Spinal cord (tissue), 10 donors: ENCODE measurements around the gene ISOC2. TPM values are rescaled to one million over a fixed set of nuclear protein-coding genes. Genes with fewer than 3 reads are reported as not detected.

Source experiments
- DNase-seq, 6 donors: peaks; one replicate each; pipeline versions ENCODE4 v3.0.0 to v3.0.0-alpha.2; 2013 to 2015; ENCODE audit warnings: low spot score in 6 of 6, low read depth in 4 of 6
- H3K27ac ChIP-seq: one replicate; pipeline ENCODE4 v1.5.1; 2013; ENCODE audit warnings: low read depth, low read length, control low read depth
- H3K27me3 ChIP-seq: one replicate; pipeline ENCODE4 v1.6.1; 2013; ENCODE audit warnings: low read length; ENCODE audit not compliant: control insufficient read depth, insufficient read depth
- H3K36me3 ChIP-seq: one replicate; pipeline ENCODE4 v1.6.1; 2013; ENCODE audit warnings: low read length; ENCODE audit not compliant: control insufficient read depth, insufficient read depth
- H3K4me1 ChIP-seq: one replicate; pipeline ENCODE4 v1.6.1; 2013; ENCODE audit warnings: low read length; ENCODE audit not compliant: control insufficient read depth, insufficient read depth
- H3K4me3 ChIP-seq: one replicate; pipeline ENCODE4 v1.5.1; 2013; ENCODE audit warnings: low read depth, low read length, control low read depth
- H3K9me3 ChIP-seq: one replicate; pipeline ENCODE4 v1.6.1; 2013; ENCODE audit warnings: low read length; ENCODE audit not compliant: control insufficient read depth, insufficient read depth
- WGBS: methylation state at CpG from one replicate; pipeline ENCODE4 v1.1.5; 2013; ENCODE audit warnings: missing lambda C conversion rate; ENCODE audit not compliant: insufficient coverage; 5-methylcytosine and 5-hydroxymethylcytosine counted together
- polyA plus RNA-seq, 2 donors: library from polyadenylated mRNA; unstranded; fragments of 120-200 nt; gene quantifications; one replicate each; pipeline ENCODE4 v1.2.1, GENCODE V29; 2013; ENCODE audit not compliant: insufficient read length in 2 of 2
- total RNA-seq, 2 donors: library from RNA; depleted of rRNA in 1 of 2; stranded (reverse); fragments of 120-200 nt in 1 of 2; fragments of >200 nt in 1 of 2; gene quantifications; one replicate each; pipeline versions ENCODE4 v1.2.3 to v1.2.4, GENCODE V29; 2013 to 2014
- donor health status: healthy.

ISOC2 gene
- total and polyA plus RNA-seq, 4 donors = 30.3 to 65.1 (median 59.8) TPM

DNA sequence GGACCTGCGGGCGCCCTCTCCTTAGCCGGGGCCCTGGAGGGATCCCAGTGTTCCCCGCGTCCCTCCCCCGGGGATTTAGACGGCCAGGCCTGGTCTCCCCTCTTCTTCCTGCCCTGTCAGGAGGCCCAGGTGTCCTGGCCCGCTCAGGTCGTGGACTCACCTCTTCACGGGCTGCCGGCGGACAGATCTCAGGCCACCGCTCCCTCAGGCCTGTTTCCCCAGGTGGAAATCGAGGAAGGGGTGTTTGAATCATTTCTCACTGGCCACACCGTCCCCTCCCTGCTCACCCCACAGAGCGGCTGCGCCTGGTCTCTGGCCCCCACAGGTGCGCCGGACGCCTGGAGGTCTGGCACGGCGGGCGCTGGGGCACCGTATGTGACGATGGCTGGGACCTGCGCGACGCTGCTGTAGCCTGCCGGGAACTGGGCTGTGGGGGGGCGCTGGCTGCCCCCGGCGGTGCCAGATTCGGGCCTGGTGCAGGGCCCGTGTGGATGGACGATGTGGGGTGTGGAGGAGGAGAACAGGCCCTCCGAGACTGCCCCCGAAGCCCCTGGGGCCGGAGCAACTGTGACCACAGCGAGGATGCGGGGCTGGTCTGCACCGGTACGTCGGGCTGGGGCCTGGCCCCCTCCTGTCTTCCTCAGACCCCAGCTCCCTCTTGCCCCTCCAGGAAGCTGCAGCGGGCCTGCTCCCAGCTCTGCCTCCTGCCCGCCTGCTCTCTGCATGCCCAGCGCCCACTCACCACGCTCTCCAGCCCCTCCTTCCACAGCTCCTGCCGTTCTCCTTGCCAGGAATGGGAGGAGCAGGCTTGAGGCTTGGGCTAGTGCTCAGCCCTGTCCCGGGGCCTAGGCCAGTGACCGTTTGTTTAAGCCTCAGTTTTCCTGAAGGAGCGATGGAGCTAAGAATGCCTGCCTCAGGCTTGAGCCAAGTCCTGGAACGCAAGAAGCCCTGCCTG is 29.3 kb upstream of the ISOC2 start:
- peaks cover 48% of the 10 kb centered on the region for H3K4me1 ChIP-seq
- no peak overlapping the region for H3K27ac ChIP-seq
- H3K36me3 ChIP-seq = peaks cover 28% of the 10 kb centered on the region
- DNase-seq = no peak
- H3K27me3 ChIP-seq = peaks cover 6% of the 10 kb centered on the region
- 67% methylated on average over 45 of the region's 52 CpGs for WGBS
- H3K9me3 ChIP-seq = no peaks in the 10 kb centered on the region
- no peak overlapping the region for H3K4me3 ChIP-seq

DNA sequence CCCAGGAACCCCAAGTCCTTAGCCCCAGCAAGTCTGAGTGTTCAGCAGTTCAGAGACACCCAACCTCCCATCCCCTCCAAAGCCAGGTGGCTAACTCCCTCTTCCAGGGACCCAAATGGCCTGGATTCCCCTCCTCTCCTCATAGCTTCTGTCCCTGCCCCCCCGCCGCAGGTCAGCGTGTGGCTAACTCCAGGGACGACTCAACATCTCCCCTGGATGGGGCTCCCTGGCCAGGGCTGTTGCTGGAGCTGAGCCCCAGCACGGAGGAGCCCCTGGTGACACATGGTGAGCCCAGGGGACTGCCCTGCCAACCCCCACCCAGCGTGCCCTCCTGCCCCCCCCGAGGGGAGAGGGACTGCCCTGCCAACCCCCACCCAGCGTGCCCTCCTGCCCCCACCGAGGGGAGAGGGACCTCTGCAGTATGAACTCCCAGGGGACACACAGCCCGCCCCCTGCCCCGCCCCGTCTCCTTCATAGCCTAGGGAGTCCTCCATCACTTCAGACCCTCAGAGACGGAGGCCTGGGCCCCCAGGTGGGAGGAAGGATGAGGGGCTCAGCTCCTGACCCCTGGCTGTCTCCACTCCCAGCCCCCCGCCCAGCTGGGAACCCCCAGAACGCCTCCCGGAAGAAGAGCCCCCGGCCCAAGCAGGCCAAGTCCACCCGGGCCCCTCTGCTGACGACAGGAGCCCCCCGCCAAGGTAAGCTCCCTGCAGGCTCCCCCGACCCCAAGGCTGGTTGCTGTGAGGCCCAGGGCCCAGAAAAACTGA is 28.5 kb upstream of the ISOC2 start:
- Histone ChIP-seq H3K27ac (no peak overlapping the region), H3K4me1 (peaks cover 54% of the 10 kb centered on the region)

DNA sequence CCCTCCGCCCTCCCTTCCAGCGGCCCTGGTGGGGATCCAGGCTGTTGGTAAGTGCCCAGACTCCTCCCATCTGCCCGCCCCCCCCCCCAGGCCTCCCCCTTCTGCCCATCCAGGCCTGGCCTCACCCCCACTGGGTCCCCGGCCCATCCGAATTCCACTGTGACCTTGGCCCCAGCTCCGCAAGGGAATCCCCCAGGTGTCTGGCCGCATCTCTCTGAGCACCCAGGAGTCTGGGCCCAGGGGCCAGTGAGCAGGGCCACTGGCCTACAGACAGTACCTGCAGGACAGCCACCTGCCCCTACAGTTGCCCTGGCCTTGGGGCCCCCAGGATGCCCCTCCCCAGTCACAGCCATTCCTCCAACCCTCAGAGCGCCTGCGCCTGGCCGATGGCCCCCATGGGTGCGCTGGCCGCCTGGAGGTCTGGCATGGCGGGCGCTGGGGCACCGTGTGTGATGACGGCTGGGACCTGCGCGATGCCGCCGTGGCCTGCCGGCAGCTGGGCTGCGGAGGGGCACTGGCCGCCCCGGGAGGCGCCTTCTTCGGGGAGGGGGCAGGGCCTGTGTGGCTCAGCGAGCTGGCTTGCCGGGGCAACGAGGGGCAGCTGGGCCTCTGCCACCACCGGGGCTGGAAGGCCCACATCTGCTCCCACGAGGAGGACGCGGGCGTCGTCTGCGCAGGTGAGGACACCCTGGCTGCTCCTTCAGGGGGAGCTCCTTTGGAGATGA is 27.7 kb upstream of the ISOC2 start:
- DNase-seq = no peak
- Histone ChIP-seq H3K9me3 (no peaks in the 10 kb centered on the region), H3K36me3 (peaks cover 33% of the 10 kb centered on the region), H3K4me1 (peaks cover 54% of the 10 kb centered on the region), H3K4me3 (no peak overlapping the region), H3K27me3 (peaks cover 4% of the 10 kb centered on the region), H3K27ac (no peak overlapping the region)
- WGBS = 40% methylated on average over 35 of the region's 36 CpGs

More for the DNA sequence above, 28.5 kb upstream of the ISOC2 start:
- H3K4me3 ChIP-seq = no peak overlapping the region
- no peak for DNase-seq
- peaks cover 6% of the 10 kb centered on the region for H3K27me3 ChIP-seq
- WGBS = 61% methylated on average over 13 of the region's 21 CpGs
- no peaks in the 10 kb centered on the region for H3K9me3 ChIP-seq
- H3K36me3 ChIP-seq = peaks cover 30% of the 10 kb centered on the region

DNA sequence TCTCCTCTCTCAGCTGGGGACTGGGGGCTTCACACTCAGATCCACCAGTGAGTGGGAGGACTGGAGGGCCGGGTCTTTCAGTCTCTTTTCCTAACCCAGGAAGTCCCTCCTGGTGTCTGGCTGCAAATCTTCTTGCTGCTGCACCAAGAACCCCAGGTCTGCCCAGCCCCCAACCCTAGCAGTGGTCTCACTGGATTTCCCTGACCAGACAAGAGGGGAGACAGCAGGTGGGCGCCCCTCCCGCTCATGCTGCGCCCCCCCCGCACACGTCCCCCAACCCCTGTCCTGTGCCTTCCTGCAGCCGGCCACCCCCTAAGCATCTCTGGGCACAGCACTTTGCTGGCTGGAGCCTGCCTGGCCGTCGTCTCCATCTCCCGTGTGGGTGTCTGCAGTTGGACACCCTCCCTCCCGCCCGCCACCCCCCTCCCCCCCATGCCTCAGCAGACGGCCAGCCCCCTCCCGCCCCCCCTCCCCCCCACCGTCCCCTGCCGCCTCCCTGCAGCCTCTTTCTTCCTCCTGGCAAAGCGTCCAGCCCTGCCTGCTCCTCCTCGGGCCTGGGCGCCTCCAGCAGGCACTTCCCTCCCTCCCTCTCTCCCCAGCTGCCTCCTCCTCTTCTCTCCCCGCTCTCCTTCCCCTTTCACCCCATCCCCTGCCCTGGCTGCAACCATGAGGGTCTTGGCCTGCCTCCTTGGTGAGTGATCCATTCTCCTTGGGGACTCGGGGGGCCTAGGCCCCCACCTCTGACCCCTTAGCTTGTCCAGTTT is 26.7 kb upstream of the ISOC2 start, which contains the start of gene SSC5D:
Gene SSC5D, plus strand, starts transcription at position 513 of the 764 bp plus-strand sequence. Its CDS starts 154 bp downstream, at position 667.
- Histone ChIP-seq H3K4me3 (no peak within 1 kb of the TSS), H3K4me1 (peaks cover 56% of the 10 kb centered on the region), H3K9me3 (no peaks in the 10 kb centered on the region), H3K27me3 (peaks cover under 1% of the 10 kb centered on the region), H3K36me3 (peaks cover 44% of the 10 kb centered on the region), H3K27ac (peak within 1 kb of the TSS; percentile 80)
- DNase-seq = peak in 1 of 6 donors; percentile 6
- 11% methylated on average over 7 of the region's 21 CpGs for WGBS

- Histone ChIP-seq H3K4me3 (no peak overlapping the region), H3K27ac (peak overlapping the region; percentile 80), H3K27me3 (no peaks in the 10 kb centered on the region), H3K9me3 (no peaks in the 10 kb centered on the region), H3K4me1 (peaks cover 55% of the 10 kb centered on the region), H3K36me3 (peaks cover 51% of the 10 kb centered on the region)
- DNase-seq = peak in 1 of 6 donors; percentile 61
- 51% methylated on average over 10 of the region's 27 CpGs for WGBS
Measured at GRCh38 chr19:55486971-55487923, 25.8 kb upstream of the ISOC2 start.

- no peak overlapping the region for H3K4me3 ChIP-seq
- no peak for DNase-seq
- WGBS = 75% methylated on average over 53 of the region's 53 CpGs
- H3K27me3 ChIP-seq = no peaks in the 10 kb centered on the region
- peaks cover 58% of the 10 kb centered on the region for H3K36me3 ChIP-seq
- peaks cover 55% of the 10 kb centered on the region for H3K4me1 ChIP-seq
- H3K27ac ChIP-seq = peak overlapping the region; percentile 80
- no peaks in the 10 kb centered on the region for H3K9me3 ChIP-seq
Measured at GRCh38 chr19:55486043-55486970, 24.9 kb upstream of the ISOC2 start.

GRCh38 chr19:55485439-55486011 is 24.1 kb upstream of the ISOC2 start:
- peak overlapping the region; percentile 73 for H3K27ac ChIP-seq
- no peaks in the 10 kb centered on the region for H3K27me3 ChIP-seq
- H3K36me3 ChIP-seq = peaks cover 57% of the 10 kb centered on the region
- peaks cover 50% of the 10 kb centered on the region for H3K4me1 ChIP-seq
- H3K9me3 ChIP-seq = no peaks in the 10 kb centered on the region
- peak overlapping the region; percentile 66 for H3K4me3 ChIP-seq
- no peak for DNase-seq
- WGBS = 7% methylated on average over 14 of the region's 18 CpGs
